Astrocyte of the hippocampus (primary cell): ENCODE data around the gene USP5.

Experiments used
- DNase-seq: peaks from one replicate; pipeline ENCODE4 v3.0.0; 2011; ENCODE audit warnings: low read depth, low spot score

The USP5 gene

GRCh38 chr12:6840761-6841515, 11.0 kb upstream of the USP5 start, which contains the start of gene GNB3:
GNB3 (plus strand) TSS chr12:6840925; CDS start chr12:6841288, 363 bp downstream.
- no peak for DNase-seq

- DNase-seq = no peak
Measured at GRCh38 chr12:6842075-6842474, 9.9 kb upstream of the USP5 start.

- no peak for DNase-seq
Measured at GRCh38 chr12:6843118-6843902, 8.6 kb upstream of the USP5 start.

GRCh38 chr12:6845395-6845794, 6.6 kb upstream of the USP5 start:
- no peak for DNase-seq

GRCh38 chr12:6846316-6846869, 5.6 kb upstream of the USP5 start:
- DNase-seq = no peak

GRCh38 chr12:6847676-6848075, 4.3 kb upstream of the USP5 start:
- no peak for DNase-seq

GRCh38 chr12:6849427-6849826, 2.5 kb upstream of the USP5 start:
- no peak for DNase-seq

GRCh38 chr12:6849976-6850560, 1.9 kb upstream of the USP5 start:
- no peak for DNase-seq

GRCh38 chr12:6850796-6851152, 1.2 kb upstream of the USP5 start:
- DNase-seq = no peak

GRCh38 chr12:6851153-6851920, 613 bp upstream of the USP5 start, which contains the start of gene CDCA3:
CDCA3 (minus strand) TSS chr12:6851286; CDS start chr12:6850952, 334 bp downstream.
- DNase-seq = peak; percentile 98

GRCh38 chr12:6852651-6853354, 853 bp downstream of the USP5 start:
- peak; percentile 83 for DNase-seq

GRCh38 chr12:6853626-6854025, 1.7 kb downstream of the USP5 start:
- no peak for DNase-seq

- no peak for DNase-seq
Measured at GRCh38 chr12:6854036-6854435, 2.1 kb downstream of the USP5 start.

- no peak for DNase-seq
Measured at GRCh38 chr12:6855322-6855721, 3.4 kb downstream of the USP5 start.

GRCh38 chr12:6858799-6859198, 6.8 kb downstream of the USP5 start:
- DNase-seq = no peak

- no peak for DNase-seq
Measured at GRCh38 chr12:6860116-6860515, 8.2 kb downstream of the USP5 start.

- DNase-seq = no peak
Measured at GRCh38 chr12:6860942-6861341, 9.0 kb downstream of the USP5 start.

GRCh38 chr12:6861391-6861790, 9.4 kb downstream of the USP5 start:
- DNase-seq = no peak

- DNase-seq = no peak
Measured at GRCh38 chr12:6863033-6863432, 11.1 kb downstream of the USP5 start.

GRCh38 chr12:6863586-6864321, 11.8 kb downstream of the USP5 start:
- DNase-seq = peak; percentile 55
